Endothelial cell of umbilical vein (primary cell): ENCODE measurements around the gene ATP1A3. TPM values are rescaled to one million over a fixed set of nuclear protein-coding genes. Genes with fewer than 3 reads are reported as not detected.
A peak's percentile ranks its signal among the peaks of the same experiment; 100 is the strongest.

Experiments
- BruUV-seq: library from RNA; stranded (reverse); fragments of 400-500 nt; replicated peaks from 2 replicates; lab custom pipeline; 2021; lab: Mats Ljungman, UMichigan
- CTCF ChIA-PET: fragments of 300-600, 350-600 bp; sonication (Branson Sonifier 250); formaldehyde crosslinking; loops from one replicate; lab custom pipeline; 2021; ENCODE audit warnings: antibody characterized with exemption, inconsistent platforms; lab: Charles Lee
- POLR2A ChIA-PET: fragments of 300-600, 350-600 bp; sonication (Branson Sonifier 250); formaldehyde crosslinking; loops from one replicate; lab custom pipeline; 2021; ENCODE audit warnings: antibody characterized with exemption, inconsistent platforms; lab: Charles Lee
- DNase-seq: peaks from one replicate; pipeline ENCODE4 v3.0.0-alpha.2; 2011; ENCODE audit warnings: low read depth, low spot score
- FAIRE-seq: peaks from 2 replicates; lab custom pipeline; 2011; peaks lifted over from hg19 to GRCh38; lab: Jason Lieb, UNC
- H2AFZ ChIP-seq: 2 replicates; pipeline ENCODE4 v1.6.0; 2012; ENCODE audit warnings: low read depth, low read length, control low read depth, inconsistent platforms
- H3K27ac ChIP-seq: 2 replicates; pipeline ENCODE4 v1.5.1; 2011; ENCODE audit warnings: low read depth, mild to moderate bottlenecking, control low read depth, low read length, moderate library complexity; ENCODE audit not compliant: insufficient read depth
- H3K27me3 ChIP-seq, 2 experiments: 2 replicates each; pipeline versions ENCODE4 v1.6.0 to v1.6.1; 2011; ENCODE audit warnings: low read length in 2 of 2, mixed read lengths in 1 of 2; ENCODE audit not compliant: control insufficient read depth in 2 of 2, insufficient read depth in 2 of 2
- H3K36me3 ChIP-seq, 2 experiments: 2 replicates in 1 of 2; 3 replicates in 1 of 2; pipeline ENCODE4 v1.5.1; 2011; ENCODE audit warnings: low read length in 2 of 2, mild to moderate bottlenecking in 1 of 2, moderate library complexity in 1 of 2; ENCODE audit not compliant: control insufficient read depth in 2 of 2, insufficient read depth in 2 of 2; ENCODE audit errors: extremely low read depth in 1 of 2
- H3K4me1 ChIP-seq: 3 replicates; pipeline ENCODE4 v1.5.1; 2011; ENCODE audit warnings: mild to moderate bottlenecking, low read length; ENCODE audit not compliant: control insufficient read depth, insufficient read depth; ENCODE audit errors: extremely low read depth
- H3K4me2 ChIP-seq: 2 replicates; pipeline ENCODE4 v1.6.1; 2011; ENCODE audit warnings: low read length, control low read depth, mixed read lengths; ENCODE audit not compliant: insufficient read depth
- H3K4me3 ChIP-seq, 3 experiments: fragments of 200-600 bp in 1 of 3; sonication (generic), shearing (Covaris generic) in 1 of 3; replicated peaks in 1 of 3; 2 replicates each; pipeline ENCODE4 v1.5.1; 2011 to 2016; ENCODE audit warnings: control low read depth in 3 of 3, low read length in 3 of 3, mild to moderate bottlenecking in 2 of 3, inconsistent platforms in 1 of 3, low read depth in 1 of 3, moderate library complexity in 1 of 3; ENCODE audit not compliant: insufficient read depth in 1 of 3
- H3K79me2 ChIP-seq: 2 replicates; pipeline ENCODE4 v1.6.0; 2012; ENCODE audit warnings: low read length, inconsistent platforms; ENCODE audit not compliant: control insufficient read depth, insufficient read depth
- H3K9ac ChIP-seq: replicated peaks from 2 replicates; pipeline ENCODE3; 2011; ENCODE audit warnings: low read length, control low read depth; ENCODE audit not compliant: insufficient read depth; ENCODE audit errors: extremely low read depth
- H3K9me1 ChIP-seq: replicated peaks from 3 replicates; pipeline ENCODE4 v1.6.0; 2011; ENCODE audit warnings: mild to moderate bottlenecking, low read length; ENCODE audit not compliant: control insufficient read depth, insufficient read depth; ENCODE audit errors: extremely low read depth
- H3K9me3 ChIP-seq: replicated peaks from 2 replicates; pipeline ENCODE4 v1.5.1; 2012; ENCODE audit warnings: low read length, inconsistent platforms; ENCODE audit not compliant: control insufficient read depth, insufficient read depth
- H4K20me1 ChIP-seq: replicated peaks from 2 replicates; pipeline ENCODE3; 2011; ENCODE audit warnings: mild to moderate bottlenecking, low read length; ENCODE audit not compliant: control insufficient read depth, insufficient read depth; ENCODE audit errors: extremely low read depth
- CTCF ChIP-seq, 2 donors: IDR thresholded peaks; 1 replicate in 1 of 2; 2 replicates in 1 of 2; pipeline ENCODE4 v1.5.1; 2011; ENCODE audit warnings: low read length in 2 of 2, mild to moderate bottlenecking in 2 of 2, moderate library complexity in 2 of 2, control low read depth in 1 of 2, inconsistent platforms in 1 of 2, low read depth in 1 of 2; ENCODE audit not compliant: insufficient read depth in 1 of 2; ENCODE audit errors: extremely low read depth in 1 of 2
- EZH2 ChIP-seq: IDR thresholded peaks from 2 replicates; pipeline ENCODE4 v1.6.1; 2012; ENCODE audit warnings: borderline replicate concordance, low read depth, mild to moderate bottlenecking, moderate library complexity, low read length, inconsistent platforms; ENCODE audit not compliant: severe bottlenecking
- MYC ChIP-seq: IDR thresholded peaks from one replicate; pipeline ENCODE4 v1.6.1; 2011; ENCODE audit warnings: mild to moderate bottlenecking, low read depth, low read length
- dilution Hi-C: fragments of 300-500 bp; cut with MboI; formaldehyde crosslinking; loops from one replicate; pipeline ENCODE4 v1.15.0; 2019; ENCODE audit warnings: low sequenced_read_pairs; ENCODE audit not compliant: extremely low pct_ligation_motif_present
- intact Hi-C: fragments of 100-400 bp; cut with micrococcal nuclease; formaldehyde crosslinking; loops from one replicate; pipeline ENCODE4 v1.10.0; 2022
- polyA plus RNA-seq, 4 experiments: library from polyadenylated mRNA; depleted of rRNA in 3 of 4; stranded (reverse) in 3 of 4; unstranded in 1 of 4; fragments of >200 nt; gene quantifications; 2 replicates each; pipeline versions ENCODE4 v1.2.1 to v1.2.3, GENCODE V29; 2011 to 2012; ENCODE audit warnings: missing spikeins in 1 of 4
- total RNA-seq: library from RNA; stranded (reverse); gene quantifications from 2 replicates; pipeline ENCODE4 v1.2.3, GENCODE V29; 2021

The ATP1A3 gene
- total and polyA plus RNA-seq, 2 donors (not counting 3 experiments of a cell fraction or from before 2014, with no cell fraction given), result 0.40 TPM; not detected in 1

- Histone ChIP-seq H2AFZ (no peak overlapping the region), H3K36me3 (no peaks in the 10 kb centered on the region), H3K27me3 (peaks cover 50 to 52% of the 10 kb centered on the region in 2 experiments), H3K4me2 (no peak overlapping the region), H3K4me1 (peaks cover 2% of the 10 kb centered on the region), H3K9ac (no peak overlapping the region), H3K27ac (no peak overlapping the region), H3K79me2 (no peaks in the 10 kb centered on the region), H3K9me3 (no peaks in the 10 kb centered on the region), H3K4me3 (no peak overlapping the region), H3K9me1 (no peaks in the 10 kb centered on the region), H4K20me1 (no peaks in the 10 kb centered on the region)
- no peak for DNase-seq
- intact Hi-C loops (no loop called here), dilution Hi-C loops (no loop called here)
- TF ChIP-seq EZH2, result peak; percentile 10
- no peak for TF ChIP-seq CTCF (IDR thresholded peaks at IDR 0.05; ENCODE audit: extremely low read depth in 1 of 2, insufficient read depth in 1 of 2, low read depth in 1 of 2, low read length in 2 of 2)
- POLR2A ChIA-PET, result interaction anchor here (1.5 kb wide), 1 partner anchor 63 kb away, joined by 3 read pairs; no protein-coding TSS in a partner anchor
- FAIRE-seq, result no peak
- CTCF ChIA-PET, result interaction anchor here (1.0 to 1.6 kb wide), 5 partner anchors 10 to 141 kb away, joined by 3 to 5 read pairs (median 3); no protein-coding TSS in a partner anchor
- BruUV-seq, result no TSS peak
Observed at GRCh38 chr19:41936416-41936850, 57.6 kb downstream of the ATP1A3 start.

- dilution Hi-C loops, result no loop called here
- Histone ChIP-seq H3K4me2 (no peak overlapping the region), H3K79me2 (no peaks in the 10 kb centered on the region), H3K9ac (no peak overlapping the region), H3K27ac (no peak overlapping the region), H3K4me3 (no peak overlapping the region), H4K20me1 (no peaks in the 10 kb centered on the region), H3K9me3 (no peaks in the 10 kb centered on the region), H3K27me3 (peaks cover 51 to 53% of the 10 kb centered on the region in 2 experiments), H3K9me1 (no peaks in the 10 kb centered on the region), H2AFZ (no peak overlapping the region), H3K36me3 (no peaks in the 10 kb centered on the region), H3K4me1 (peaks cover 2% of the 10 kb centered on the region)
- FAIRE-seq, result no peak
- POLR2A ChIA-PET, result no interaction called here
- no TSS peak for BruUV-seq
- CTCF ChIA-PET, result interaction anchor here (1.0 to 3.3 kb wide), 4 partner anchors 10 to 141 kb away, joined by 3 to 20 read pairs (median 3); no protein-coding TSS in a partner anchor
- intact Hi-C loops, result loop anchor here (1.0 to 2.0 kb wide), 2 partner anchors 51 to 63 kb away; no protein-coding TSS in a partner anchor
- DNase-seq, result no peak
- TF ChIP-seq EZH2, result peak; percentile 50
- TF ChIP-seq MYC, result no peak
Observed at GRCh38 chr19:41935760-41936415, 58.1 kb downstream of the ATP1A3 start.
